ENCODE results near the gene ASB3.

GRCh38 chr2:53620981-53621380, 165.8 kb downstream of the ASB3 start:
- TF ChIP-seq, protein P1, sequence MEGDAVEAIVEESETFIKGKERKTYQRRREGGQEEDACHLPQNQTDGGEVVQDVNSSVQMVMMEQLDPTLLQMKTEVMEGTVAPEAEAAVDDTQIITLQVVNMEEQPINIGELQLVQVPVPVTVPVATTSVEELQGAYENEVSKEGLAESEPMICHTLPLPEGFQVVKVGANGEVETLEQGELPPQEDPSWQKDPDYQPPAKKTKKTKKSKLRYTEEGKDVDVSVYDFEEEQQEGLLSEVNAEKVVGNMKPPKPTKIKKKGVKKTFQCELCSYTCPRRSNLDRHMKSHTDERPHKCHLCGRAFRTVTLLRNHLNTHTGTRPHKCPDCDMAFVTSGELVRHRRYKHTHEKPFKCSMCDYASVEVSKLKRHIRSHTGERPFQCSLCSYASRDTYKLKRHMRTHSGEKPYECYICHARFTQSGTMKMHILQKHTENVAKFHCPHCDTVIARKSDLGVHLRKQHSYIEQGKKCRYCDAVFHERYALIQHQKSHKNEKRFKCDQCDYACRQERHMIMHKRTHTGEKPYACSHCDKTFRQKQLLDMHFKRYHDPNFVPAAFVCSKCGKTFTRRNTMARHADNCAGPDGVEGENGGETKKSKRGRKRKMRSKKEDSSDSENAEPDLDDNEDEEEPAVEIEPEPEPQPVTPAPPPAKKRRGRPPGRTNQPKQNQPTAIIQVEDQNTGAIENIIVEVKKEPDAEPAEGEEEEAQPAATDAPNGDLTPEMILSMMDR (IDR thresholded peaks at IDR 0.05): no peak
- TF ChIP-seq EZH2 (IDR thresholded peaks at IDR 0.05; ENCODE audit: borderline replicate concordance, insufficient read depth, low read depth, low read length, poor library complexity, severe bottlenecking): no peak

All from B cell (primary cell).